Glomerular endothelial cell (primary cell): Measurements from ENCODE around the gene CPSF2. TPM values are rescaled to one million over a fixed set of nuclear protein-coding genes. Genes with fewer than 3 reads are reported as not detected.
"Not testable (repeated sequence)": the region's sequence is repeated elsewhere in the genome, so short reads cannot be mapped to it uniquely, and the experiment has no call there.

Experiments used
- DNase-seq: peaks from one replicate; pipeline ENCODE4 v3.0.0-alpha.2; 2011; ENCODE audit warnings: low read depth, low spot score; ENCODE audit errors: extremely low read depth
- total RNA-seq: library from RNA; depleted of rRNA; stranded (reverse); fragments of >200 nt; gene quantifications from 2 replicates; pipeline ENCODE4 v1.2.3, GENCODE V29; 2015

CPSF2 gene
- total RNA-seq, 1 donor from 2014 or later = 33.6 TPM

DNA sequence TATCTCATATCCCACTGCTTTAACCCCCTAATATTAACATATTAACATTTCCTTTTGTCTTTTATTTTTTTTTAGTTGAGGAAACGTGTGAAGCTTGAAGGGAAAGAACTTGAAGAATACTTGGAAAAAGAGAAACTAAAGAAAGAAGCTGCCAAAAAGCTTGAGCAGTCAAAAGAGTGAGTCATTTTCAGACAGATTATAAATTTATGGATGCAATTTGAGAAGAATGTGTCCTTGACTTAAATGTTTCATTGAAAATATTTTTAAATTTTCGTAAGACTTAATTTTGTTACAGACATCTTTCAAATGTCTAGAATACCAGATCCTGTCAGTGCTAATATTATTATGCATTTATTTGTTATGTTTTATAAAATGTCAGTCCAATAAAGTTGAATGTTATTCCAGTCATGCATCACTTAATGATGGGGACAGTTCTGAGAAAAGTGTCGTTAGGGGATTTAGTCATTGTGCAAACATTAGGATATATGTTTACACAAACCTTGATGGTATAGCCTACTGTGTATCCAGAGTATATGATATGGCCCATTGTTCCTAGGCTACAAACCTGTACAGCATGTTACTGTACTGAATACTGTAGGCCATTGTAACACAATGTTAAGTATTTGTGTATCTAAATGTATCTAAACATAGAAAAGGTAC is 32.6 kb downstream of the CPSF2 start:
- no peak for DNase-seq

DNA sequence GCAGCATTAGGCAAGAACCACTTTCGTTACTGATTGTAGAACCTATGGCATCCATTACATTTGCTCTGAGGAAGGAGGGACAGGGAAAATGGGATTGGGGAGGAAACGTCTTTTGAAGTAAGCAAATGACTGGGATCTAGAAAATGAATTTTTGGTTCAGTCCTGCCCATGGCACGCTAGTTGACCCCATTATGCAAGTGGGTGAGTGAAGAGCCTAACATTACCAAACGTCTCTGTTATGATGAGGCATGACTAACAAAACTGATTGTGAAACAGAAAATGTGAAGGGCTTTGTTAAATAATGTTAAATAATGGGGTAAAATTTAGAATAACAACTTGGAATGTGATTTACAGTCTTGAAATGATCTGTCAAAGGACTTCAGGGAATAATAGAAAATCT is 38.9 kb downstream of the CPSF2 start:
- DNase-seq = no peak

DNA sequence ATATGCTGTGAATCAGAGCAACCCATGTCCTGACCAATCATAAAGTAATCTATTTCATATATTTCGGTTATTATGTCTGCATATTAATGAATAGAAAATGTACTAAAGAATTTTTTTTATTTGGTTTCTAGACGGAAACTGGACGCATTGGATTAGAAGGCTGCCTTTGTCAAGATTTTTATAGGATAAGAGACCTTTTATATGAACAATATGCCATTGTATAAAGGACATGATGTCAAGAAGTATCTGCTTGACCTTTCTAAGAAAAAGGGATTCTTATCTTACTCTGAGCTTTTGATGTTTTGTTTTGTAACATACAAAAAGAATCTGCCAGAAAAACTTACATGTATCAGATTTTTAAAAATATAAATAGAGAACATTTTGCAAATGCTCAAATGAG is 39.8 kb downstream of the CPSF2 start:
- DNase-seq = no peak

DNA sequence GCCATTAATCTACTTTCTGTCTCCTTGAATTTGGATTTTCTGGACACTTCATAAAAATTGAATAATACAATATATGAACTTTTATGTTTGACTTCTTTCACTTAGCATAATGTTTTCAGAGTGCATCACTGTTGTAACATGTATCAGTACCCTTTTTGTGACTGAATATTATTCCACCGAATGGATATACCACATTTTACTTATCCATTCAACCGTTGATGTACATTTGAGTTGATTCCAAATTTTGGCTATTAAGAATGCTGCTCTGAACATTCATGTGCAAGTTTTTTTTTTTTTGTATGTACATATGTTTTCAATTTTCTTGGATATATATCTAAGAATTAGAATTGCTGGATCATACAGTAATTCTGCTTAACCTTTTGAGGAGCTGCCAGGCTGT is 43.2 kb downstream of the CPSF2 start:
- DNase-seq = no peak

DNA sequence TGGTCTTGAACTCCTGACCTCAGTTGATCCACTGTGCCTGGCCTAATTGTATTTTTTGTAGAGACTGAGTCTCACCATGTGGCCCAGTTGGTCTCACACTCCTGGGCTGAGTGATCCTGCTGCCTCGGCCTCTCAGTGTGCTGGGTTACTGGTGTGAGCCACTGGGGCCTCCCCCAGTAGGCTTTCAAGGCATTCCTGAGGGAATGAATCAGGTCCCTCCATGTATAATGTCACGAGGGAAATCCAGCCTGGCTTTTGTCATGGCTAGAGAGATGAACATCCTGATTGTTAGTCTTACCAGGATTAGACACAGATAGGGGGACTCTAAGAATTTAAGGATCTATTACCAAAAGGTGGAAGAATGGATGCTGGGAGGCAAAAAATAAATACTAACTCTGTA is 51.9 kb downstream of the CPSF2 start:
- DNase-seq = no peak

DNA sequence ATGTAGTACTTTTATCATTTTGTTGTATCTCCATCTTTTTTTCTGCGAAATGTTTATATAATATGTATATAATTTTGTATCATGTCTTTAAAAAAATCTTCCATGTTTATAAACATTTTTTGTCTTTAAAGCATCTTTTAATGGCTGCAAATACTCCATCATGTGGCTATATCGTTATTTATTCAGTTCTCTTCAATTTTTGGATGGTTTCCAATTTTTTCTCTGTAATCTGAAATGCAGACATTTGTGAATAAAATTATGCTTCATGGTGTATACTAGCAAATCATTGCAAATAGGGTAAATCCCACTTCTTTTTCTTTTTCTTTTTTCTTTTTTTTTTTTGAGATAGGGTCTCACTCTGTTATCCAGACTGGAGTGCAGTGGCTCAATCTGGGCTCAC is 54.0 kb downstream of the CPSF2 start:
- DNase-seq = no peak

DNA sequence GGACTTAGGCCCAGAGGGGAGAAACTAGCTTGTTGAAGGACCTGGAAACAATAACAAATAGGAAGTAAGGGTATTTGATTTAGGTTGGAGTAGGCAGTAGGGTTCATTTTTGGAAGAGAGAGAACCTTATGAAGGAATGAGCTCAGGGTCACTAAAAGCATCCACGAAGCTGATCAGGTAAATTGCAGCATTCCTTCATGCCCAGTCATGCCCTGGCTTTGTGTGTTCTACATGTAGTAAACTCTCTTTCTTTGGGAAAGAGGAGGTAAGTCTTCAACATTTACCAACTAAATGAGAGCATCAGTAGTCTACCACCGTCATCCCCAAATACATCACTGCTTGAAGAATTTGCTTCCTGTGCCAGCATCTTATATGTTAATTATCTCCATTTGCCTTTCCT is 54.7 kb downstream of the CPSF2 start:
- no peak for DNase-seq

DNA sequence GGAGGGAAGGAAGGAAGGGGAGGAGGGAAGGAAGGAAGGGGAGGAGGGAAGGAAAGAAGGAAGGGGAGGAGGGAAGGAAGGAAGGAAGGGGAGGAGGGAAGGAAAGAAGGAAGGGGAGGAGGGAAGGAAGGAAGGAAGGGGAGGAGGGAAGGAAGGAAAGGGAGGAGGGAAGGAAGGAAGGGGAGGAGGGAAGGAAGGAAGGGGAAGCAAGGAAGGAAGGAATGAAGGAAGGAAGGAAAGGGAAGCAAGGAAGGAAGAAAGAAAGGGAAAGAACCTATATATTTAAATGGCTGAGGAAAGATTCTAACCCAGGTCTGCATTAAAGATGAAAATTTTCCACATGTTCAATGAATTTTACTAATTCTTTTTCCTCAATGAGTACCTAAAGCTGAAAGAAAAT is 57.4 kb downstream of the CPSF2 start:
- DNase-seq = not testable (repeated sequence)

DNA sequence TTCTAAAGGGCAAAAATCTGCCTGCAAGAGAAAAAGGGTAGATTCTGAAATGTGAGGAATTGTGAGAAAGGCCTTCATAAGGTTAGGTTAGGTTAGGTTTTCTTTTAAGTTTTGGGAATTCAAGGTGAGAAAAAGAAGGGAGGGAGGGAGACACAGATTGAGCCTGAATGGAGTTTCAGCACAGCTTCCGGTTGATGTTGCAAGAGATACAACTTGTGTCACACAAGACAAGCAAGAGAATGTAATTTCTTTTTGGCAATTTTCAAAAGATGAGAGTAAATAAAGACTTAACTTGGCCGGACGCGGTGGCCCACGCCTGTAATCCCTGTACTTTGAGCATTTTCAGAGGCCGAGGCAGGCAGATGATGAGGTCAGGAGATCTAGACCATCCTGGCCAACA is 63.8 kb downstream of the CPSF2 start:
- DNase-seq = no peak

DNA sequence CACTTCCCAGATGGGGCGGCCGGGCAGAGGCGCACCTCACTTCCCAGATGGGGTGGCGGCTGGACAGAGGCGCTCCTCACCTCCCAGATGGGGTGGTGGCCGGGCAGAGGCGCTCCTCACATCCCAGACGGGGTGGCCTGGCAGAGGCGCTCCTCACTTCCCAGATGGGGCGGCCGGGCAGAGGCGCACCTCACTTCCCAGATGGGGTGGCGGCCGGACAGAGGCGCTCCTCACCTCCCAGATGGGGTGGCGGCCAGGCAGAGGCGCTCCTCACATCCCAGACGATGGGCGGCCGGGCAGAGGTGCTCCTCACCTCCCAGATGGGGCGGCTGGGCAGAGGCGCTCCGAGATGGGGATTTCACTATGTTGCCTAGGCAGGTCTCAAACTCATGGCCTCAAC is 65.8 kb downstream of the CPSF2 start:
- DNase-seq = not testable (repeated sequence)

DNA sequence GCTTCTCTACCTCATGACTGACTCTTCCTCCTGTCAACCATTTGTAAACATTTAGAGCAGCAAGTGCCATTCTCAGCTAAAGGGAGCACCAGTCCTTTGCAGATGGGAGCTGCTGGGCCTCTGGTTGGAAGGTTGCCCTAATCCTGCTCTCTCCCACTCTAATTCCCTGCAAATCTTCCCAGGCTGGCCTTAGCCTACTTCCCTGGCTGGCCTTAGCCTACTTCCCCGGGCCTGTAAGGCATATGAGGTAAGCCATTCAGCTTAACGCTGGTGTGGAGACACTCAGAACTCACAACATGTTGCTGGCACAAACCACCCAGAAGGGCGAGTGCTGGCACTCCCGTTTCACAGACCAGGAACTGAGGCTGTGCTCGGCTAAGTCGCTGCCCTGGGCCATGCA is 69.0 kb downstream of the CPSF2 start:
- no peak for DNase-seq

DNA sequence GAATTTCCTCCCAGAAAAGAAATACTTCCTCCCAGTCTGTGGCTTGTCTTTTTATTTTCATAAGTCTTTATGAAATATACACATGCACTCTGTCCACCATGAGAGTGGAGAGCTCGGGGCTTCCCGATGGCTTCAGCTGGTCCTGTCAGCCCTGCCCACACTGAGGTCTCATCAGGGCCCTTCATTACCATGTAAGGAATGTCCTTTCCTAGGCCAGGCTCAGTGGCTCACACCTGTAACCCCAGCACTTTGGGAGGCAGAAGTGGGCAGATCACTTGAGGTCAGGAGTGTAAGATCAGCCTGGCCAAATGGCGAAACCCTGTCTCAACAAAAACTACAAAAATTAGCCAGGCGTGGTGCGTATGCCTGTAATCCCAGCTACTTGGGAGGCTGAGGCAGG is 77.0 kb downstream of the CPSF2 start:
- DNase-seq = no peak

DNA sequence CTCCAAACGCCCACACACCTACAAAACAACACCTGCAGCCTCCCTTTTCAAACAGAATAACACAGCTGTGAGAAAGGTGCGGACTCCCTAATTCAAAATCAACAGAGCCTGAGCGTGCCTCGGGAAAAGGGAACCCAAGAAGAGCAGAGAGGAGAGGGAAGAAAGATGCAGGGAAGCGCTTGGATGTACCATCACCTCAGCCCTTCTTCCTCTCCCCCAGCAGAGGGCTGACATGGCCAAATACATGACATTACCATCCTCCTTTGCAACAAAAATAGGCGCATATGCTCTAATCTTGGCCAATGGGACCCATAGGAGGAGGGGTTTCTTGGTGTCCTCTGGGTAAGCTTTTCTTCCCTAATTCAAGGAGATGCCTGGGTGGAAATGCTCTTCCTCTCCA is 78.0 kb downstream of the CPSF2 start:
- no peak for DNase-seq

DNA sequence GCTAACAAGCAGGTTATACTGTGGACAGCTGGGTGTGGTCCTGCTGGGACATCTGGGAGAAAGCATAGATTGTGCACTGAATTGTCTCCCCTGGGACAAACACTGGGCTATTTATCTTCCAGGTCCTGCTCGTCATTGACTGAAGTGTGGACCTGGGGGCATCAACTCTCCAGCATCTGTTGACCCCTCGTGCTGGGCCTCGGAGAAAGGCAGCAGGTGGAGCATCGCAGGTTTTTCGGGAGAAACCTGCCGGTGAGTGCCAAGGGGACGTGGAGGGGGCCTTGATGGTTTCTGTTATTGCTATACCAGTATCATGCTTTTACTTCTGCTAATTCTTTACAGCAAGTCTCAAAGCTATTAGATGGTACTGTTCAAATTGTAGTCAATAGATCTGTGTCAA is 81.3 kb downstream of the CPSF2 start:
- no peak for DNase-seq

DNA sequence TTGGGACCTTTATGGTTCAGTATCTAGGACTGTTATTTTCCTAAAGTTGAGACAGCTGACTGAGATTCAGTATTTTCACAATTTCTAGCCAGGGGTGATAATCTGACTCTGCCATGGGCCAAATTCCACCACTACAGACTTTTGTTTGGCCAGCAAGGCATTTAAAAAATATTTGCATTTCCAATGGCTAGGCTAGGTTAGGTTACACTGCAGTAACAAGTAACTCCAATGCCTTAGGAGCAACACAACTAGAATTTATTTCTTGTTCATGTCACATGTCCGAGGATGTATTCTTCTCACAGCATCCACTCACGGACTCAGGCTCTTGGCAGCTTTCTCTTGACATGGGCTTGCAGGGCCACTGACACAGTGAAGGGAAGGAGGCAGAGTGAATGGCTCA is 83.0 kb downstream of the CPSF2 start:
- DNase-seq = no peak

DNA sequence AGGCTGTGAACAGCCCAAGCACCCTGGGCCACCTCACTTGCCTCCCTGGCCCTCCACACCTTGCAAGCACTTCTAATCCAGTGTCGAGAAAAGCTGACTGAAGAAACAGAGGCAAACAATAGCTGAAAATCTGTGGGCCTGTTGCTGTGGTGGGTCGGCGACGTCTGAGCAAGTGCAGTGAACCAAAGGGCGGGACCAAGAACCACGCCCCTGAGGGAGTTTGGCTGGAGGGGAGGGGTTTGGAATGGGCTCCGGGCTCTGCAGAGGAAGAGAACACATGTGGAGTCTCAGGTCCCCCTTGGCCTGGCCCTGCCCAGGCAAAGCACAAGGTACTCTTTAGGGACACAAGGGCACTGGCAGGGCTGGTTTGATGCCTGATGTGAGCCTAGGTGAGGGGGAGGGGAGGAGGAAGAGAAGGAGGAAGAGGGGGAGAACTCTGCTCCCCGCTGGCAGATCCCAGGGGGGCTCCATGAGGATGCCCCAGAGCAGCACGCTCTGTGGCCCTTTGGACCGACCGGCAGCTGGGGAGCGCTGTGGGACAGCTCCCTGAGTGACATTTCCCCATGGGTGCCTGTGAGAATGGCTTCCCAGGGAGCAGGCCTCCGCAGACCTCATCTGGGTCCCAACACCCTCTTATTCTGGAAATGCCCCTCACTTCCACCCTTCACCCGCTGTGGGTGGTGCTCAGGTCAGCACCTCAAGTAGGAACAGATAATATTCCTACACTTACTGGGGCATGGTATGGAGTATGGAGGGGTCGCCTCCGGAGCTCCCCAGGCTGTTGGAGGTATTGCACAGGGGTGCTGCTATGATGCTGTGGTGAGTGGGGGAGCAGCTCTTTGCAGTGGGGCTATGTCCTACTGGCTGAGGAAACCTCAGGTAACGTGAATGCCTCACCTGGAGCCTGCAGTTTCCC is 85.5 kb downstream of the CPSF2 start:
- DNase-seq = no peak

DNA sequence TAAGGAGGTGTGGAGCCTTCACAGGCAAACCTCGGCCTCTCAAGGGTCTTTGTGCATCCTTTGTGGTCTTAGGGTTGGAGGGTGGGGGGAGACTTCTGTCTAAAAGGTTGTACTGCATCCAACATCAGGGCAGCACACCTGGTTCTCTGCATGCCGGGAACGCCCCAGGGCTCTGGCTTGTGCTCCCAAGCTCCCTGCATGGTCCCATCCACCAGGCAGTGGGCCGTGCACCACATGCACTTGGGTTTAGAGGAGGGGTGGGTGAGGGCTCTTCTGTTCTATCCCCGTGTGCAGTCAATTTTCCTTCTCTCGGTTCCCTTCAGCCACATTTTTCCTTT is 86.1 kb downstream of the CPSF2 start:
- no peak for DNase-seq

DNA sequence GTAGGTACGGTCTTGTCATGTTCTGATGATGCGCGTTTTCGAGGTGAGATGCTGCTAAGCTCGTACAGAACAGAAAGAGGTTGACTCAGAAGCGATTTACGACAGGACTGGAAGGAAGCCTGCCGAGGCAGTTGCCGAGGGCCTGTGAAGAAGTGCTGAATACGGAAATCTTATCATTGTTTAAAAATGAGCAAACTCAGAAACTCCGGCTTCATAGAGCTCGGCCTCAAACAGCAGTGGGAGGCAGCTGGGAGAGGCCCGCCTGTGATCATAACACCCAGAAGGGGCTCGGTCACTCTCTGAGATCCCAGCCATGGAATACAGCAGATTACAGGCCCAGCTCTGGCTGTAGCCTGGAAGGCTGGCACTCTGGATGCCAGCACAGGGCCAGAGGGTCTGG is 87.4 kb downstream of the CPSF2 start:
- DNase-seq = no peak

DNA sequence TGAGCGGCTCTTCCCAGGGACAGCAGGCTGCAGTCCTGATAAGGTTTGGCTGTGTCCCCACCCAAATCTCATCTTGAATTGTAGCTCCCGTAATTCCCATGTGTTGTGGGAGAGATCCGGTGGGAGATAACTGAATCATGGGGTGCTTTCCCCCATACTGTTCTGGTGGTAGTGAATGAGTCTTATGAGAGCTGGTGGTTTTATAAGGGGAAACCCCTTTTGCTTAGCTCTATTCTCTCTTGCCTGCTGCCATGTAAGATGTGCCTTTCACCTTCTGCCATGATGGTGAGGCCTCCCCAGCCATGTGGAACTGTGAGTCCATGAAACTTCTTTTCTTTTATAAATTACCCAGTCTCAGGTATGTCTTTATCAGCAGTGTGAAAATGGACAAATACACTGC is 91.4 kb downstream of the CPSF2 start:
- not testable (repeated sequence) for DNase-seq

DNA sequence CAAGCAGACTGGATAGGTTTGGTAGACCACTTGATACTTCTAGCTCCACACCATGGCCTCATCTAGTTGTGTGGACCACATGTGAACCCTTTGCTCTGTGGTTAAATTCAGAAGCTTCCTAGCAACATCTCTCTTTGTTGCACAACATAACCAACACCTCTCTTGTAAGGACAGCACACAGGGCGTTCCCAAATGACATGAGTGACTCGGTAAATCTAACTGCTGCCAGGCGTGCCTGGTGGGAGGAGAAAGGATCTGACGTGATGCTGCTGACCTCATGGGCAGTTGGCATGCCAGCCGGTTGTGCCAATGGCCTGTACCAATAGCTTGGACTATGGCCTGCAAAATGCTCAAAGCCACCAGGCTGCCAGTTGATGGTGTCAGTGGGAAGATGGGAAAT is 93.8 kb downstream of the CPSF2 start:
- DNase-seq = no peak

DNA sequence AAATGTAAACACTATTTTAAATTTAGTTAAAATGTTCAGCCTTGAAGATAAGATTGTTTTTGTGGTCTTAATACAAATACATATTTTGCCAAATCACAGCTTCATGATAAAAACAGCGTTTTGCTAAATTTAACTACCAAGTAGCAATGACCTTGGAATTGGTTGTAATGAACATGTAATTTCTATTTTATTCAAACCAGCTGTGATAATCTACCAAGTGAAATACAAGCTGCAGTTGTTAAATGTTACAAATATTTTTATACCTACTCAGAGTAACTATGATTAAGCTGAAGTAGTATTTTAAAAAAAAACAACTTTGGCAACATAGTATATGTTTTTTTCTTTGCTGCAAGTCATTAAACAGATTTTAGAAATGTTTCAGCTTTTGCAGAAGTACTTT is 96.2 kb downstream of the CPSF2 start:
- DNase-seq = no peak
